ENCODE results near the gene EVX1.

Gene EVX1

GRCh38 chr7:27235387-27236311 lies 7.0 kb upstream of the EVX1 start:
- peak; percentile 16 for DNase-seq

GRCh38 chr7:27237735-27238334 lies 4.8 kb upstream of the EVX1 start:
- peak; percentile 16 for DNase-seq

GRCh38 chr7:27238979-27239386 lies 3.6 kb upstream of the EVX1 start:
- DNase-seq, result no peak

- no peak for DNase-seq
Observed at GRCh38 chr7:27239387-27240014, 3.1 kb upstream of the EVX1 start.

- no peak for DNase-seq
Observed at GRCh38 chr7:27240015-27240731, 2.4 kb upstream of the EVX1 start.

GRCh38 chr7:27241189-27242056 lies 1.2 kb upstream of the EVX1 start:
- no peak for DNase-seq

GRCh38 chr7:27242154-27242553 lies 448 bp upstream of the EVX1 start:
- no peak for DNase-seq

GRCh38 chr7:27243340-27244163 lies 950 bp downstream of the EVX1 start:
- no peak for DNase-seq

- DNase-seq, result no peak
Observed at GRCh38 chr7:27244488-27245123, 2.0 kb downstream of the EVX1 start.

GRCh38 chr7:27245124-27245797 lies 2.7 kb downstream of the EVX1 start:
- DNase-seq, result no peak

- no peak for DNase-seq
Observed at GRCh38 chr7:27245798-27246691, 3.4 kb downstream of the EVX1 start.

- DNase-seq, result no peak
Observed at GRCh38 chr7:27247000-27247399, 4.4 kb downstream of the EVX1 start.

GRCh38 chr7:27247452-27248426 lies 5.1 kb downstream of the EVX1 start:
- DNase-seq, result no peak

- no peak for DNase-seq
Observed at GRCh38 chr7:27248427-27248806, 5.8 kb downstream of the EVX1 start.

- DNase-seq, result no peak
Observed at GRCh38 chr7:27248911-27249723, 6.5 kb downstream of the EVX1 start.

GRCh38 chr7:27249724-27250556 lies 7.3 kb downstream of the EVX1 start:
- DNase-seq, result no peak

Data from GDM1 (cell line).